Neural cell (in vitro differentiated cells): ENCODE results near the gene SESN2. TPM values are rescaled to one million over a fixed set of nuclear protein-coding genes. Genes with fewer than 3 reads are reported as not detected.

Experiments
- H2AFZ ChIP-seq: fragments of 200-600, 300-800 bp; sonication (generic), shearing (Covaris generic); 2 replicates; pipeline ENCODE4 v1.6.0; 2014; ENCODE audit warnings: low read depth, mild to moderate bottlenecking, antibody characterized with exemption, low read length, moderate library complexity
- H3F3A ChIP-seq: fragments of 200-600 bp; shearing (Covaris generic); 2 replicates; pipeline ENCODE4 v1.6.1; 2016; ENCODE audit warnings: mild to moderate bottlenecking, moderate library complexity, mixed read lengths, antibody characterized with exemption, low read length; ENCODE audit not compliant: insufficient read depth, poor library complexity, severe bottlenecking
- H3K27ac ChIP-seq: fragments of 200-600, 300-800 bp; sonication (generic), shearing (Covaris generic); 2 replicates; pipeline ENCODE4 v1.5.1; 2014; ENCODE audit warnings: mild to moderate bottlenecking, low read length, moderate library complexity
- H3K27me3 ChIP-seq: fragments of 300-800, 200-600 bp; sonication (generic), shearing (Covaris generic); 2 replicates; pipeline ENCODE4 v1.6.0; 2014; ENCODE audit warnings: mild to moderate bottlenecking, low read depth, low read length, moderate library complexity; ENCODE audit not compliant: insufficient read depth
- H3K36me3 ChIP-seq: fragments of 300-800, 200-600 bp; sonication (generic), shearing (Covaris generic); 2 replicates; pipeline ENCODE4 v1.5.1; 2014; ENCODE audit warnings: mild to moderate bottlenecking, antibody characterized with exemption, low read length, moderate library complexity; ENCODE audit not compliant: insufficient read depth
- H3K4me2 ChIP-seq: fragments of 300-800, 200-600 bp; sonication (generic), shearing (Covaris generic); 2 replicates; pipeline ENCODE4 v1.6.0; 2014; ENCODE audit warnings: mild to moderate bottlenecking, low read length
- H3K4me3 ChIP-seq: fragments of 300-800, 200-600 bp; sonication (generic), shearing (Covaris generic); 2 replicates; pipeline ENCODE4 v1.5.1; 2014; ENCODE audit warnings: mild to moderate bottlenecking, low read length, moderate library complexity
- H3K79me2 ChIP-seq: fragments of 200-600 bp; shearing (Covaris generic); replicated peaks from 2 replicates; pipeline ENCODE4 v1.6.0; 2014; ENCODE audit warnings: mild to moderate bottlenecking, low read length, moderate library complexity; ENCODE audit not compliant: insufficient read depth
- H3K9ac ChIP-seq: fragments of 300-800, 200-600 bp; sonication (generic), shearing (Covaris generic); 2 replicates; pipeline ENCODE4 v1.6.1; 2016; ENCODE audit warnings: mild to moderate bottlenecking, low read length, mixed read lengths
- H3K9me2 ChIP-seq: fragments of 200-600 bp; shearing (Covaris generic); 2 replicates; pipeline ENCODE4 v1.6.1; 2016; ENCODE audit warnings: mild to moderate bottlenecking, low read length, mixed read lengths; ENCODE audit not compliant: insufficient read depth
- H3K9me3 ChIP-seq: fragments of 200-600, 300-800 bp; sonication (generic), shearing (Covaris generic); 2 replicates; pipeline ENCODE4 v1.6.1; 2016; ENCODE audit warnings: mild to moderate bottlenecking, mixed run types, low read length, moderate library complexity, mixed read lengths
- H4K20me1 ChIP-seq: fragments of 200-600 bp; shearing (Covaris generic); 2 replicates; pipeline ENCODE4 v1.6.1; 2016; ENCODE audit warnings: mild to moderate bottlenecking, mixed run types; ENCODE audit not compliant: insufficient read depth
- EP300 ChIP-seq: fragments of 450-650 bp; conservative IDR thresholded peaks from 2 replicates; pipeline ENCODE4 v1.6.1; 2014; ENCODE audit warnings: antibody characterized with exemption, mild to moderate bottlenecking, moderate library complexity; ENCODE audit not compliant: poor library complexity, severe bottlenecking
- EZH2 ChIP-seq: fragments of 200-600, 300-800 bp; shearing (Covaris generic), sonication (generic); IDR thresholded peaks from 2 replicates; pipeline ENCODE4 v1.6.1; 2014; ENCODE audit warnings: antibody characterized with exemption, low read length, borderline replicate concordance, mild to moderate bottlenecking; ENCODE audit not compliant: insufficient read depth, poor library complexity, severe bottlenecking
- MXI1 ChIP-seq: fragments of 450-650 bp; conservative IDR thresholded peaks from 2 replicates; pipeline ENCODE4 v1.6.1; 2014; ENCODE audit warnings: antibody characterized with exemption, mild to moderate bottlenecking; ENCODE audit not compliant: poor library complexity, severe bottlenecking
- POLR2AphosphoS5 ChIP-seq: IDR thresholded peaks from 2 replicates; pipeline ENCODE4 v1.6.1; 2012
- RAD21 ChIP-seq: fragments of 450-650 bp; conservative IDR thresholded peaks from 2 replicates; pipeline ENCODE4 v1.6.1; 2014; ENCODE audit warnings: antibody characterized with exemption, mild to moderate bottlenecking, moderate library complexity
- SMC3 ChIP-seq: fragments of 450-650 bp; conservative IDR thresholded peaks from 2 replicates; pipeline ENCODE4 v1.6.1; 2014; ENCODE audit warnings: antibody characterized with exemption, mild to moderate bottlenecking, moderate library complexity; ENCODE audit not compliant: poor library complexity
- TAF1 ChIP-seq: IDR thresholded peaks from 2 replicates; pipeline ENCODE4 v1.6.1; 2012; ENCODE audit warnings: low read depth
- polyA plus RNA-seq: library from polyadenylated mRNA; depleted of rRNA; stranded (reverse); fragments of >200 nt; gene quantifications from 2 replicates; pipeline ENCODE4 v1.2.3, GENCODE V29; 2014
- TF ChIP-seq, protein P1 (sequence below): fragments of 450-650 bp; IDR thresholded peaks from 2 replicates; pipeline ENCODE4 v1.5.1; 2014; ENCODE audit warnings: antibody characterized with exemption, mild to moderate bottlenecking, moderate library complexity; ENCODE audit not compliant: poor library complexity, severe bottlenecking
- TF ChIP-seq, protein P2 (sequence below): IDR thresholded peaks from 2 replicates; pipeline ENCODE4 v1.6.1; 2012; ENCODE audit warnings: borderline replicate concordance

Gene SESN2
- polyA plus RNA-seq, 1 donor from 2014 or later: 9.3 TPM

DNA sequence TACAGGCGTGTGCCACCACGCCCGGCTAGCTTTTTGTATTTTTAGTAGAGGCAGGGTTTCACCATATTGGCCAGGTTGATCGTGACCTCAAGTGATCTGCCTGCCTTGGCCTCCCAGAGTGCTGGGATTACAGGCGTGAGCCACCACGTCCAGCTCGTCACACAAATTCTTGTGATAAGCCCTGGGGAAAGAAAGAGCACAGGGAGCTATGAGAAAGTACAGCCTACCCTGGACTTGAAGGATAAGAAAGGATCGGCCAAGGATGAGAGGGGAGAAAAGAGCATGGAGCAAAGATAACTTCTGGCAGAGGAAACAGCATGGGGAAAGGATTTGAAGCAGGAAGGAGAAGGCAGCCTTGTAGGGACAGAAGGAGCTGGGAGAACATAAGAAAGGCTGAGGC lies 29.2 kb downstream of the SESN2 start:
- H3K9ac ChIP-seq: no peak overlapping the region
- no peaks in the 10 kb centered on the region for H3K9me3 ChIP-seq
- H3F3A ChIP-seq: no peaks in the 10 kb centered on the region
- no peaks in the 10 kb centered on the region for H3K79me2 ChIP-seq
- TF ChIP-seq POLR2AphosphoS5 (no peak), EZH2 (no peak), EP300 (no peak), SMC3 (no peak), MXI1 (no peak), RAD21 (no peak), TAF1 (no peak)
- TF ChIP-seq, protein P1, sequence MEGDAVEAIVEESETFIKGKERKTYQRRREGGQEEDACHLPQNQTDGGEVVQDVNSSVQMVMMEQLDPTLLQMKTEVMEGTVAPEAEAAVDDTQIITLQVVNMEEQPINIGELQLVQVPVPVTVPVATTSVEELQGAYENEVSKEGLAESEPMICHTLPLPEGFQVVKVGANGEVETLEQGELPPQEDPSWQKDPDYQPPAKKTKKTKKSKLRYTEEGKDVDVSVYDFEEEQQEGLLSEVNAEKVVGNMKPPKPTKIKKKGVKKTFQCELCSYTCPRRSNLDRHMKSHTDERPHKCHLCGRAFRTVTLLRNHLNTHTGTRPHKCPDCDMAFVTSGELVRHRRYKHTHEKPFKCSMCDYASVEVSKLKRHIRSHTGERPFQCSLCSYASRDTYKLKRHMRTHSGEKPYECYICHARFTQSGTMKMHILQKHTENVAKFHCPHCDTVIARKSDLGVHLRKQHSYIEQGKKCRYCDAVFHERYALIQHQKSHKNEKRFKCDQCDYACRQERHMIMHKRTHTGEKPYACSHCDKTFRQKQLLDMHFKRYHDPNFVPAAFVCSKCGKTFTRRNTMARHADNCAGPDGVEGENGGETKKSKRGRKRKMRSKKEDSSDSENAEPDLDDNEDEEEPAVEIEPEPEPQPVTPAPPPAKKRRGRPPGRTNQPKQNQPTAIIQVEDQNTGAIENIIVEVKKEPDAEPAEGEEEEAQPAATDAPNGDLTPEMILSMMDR: no peak
- TF ChIP-seq, protein P2, sequence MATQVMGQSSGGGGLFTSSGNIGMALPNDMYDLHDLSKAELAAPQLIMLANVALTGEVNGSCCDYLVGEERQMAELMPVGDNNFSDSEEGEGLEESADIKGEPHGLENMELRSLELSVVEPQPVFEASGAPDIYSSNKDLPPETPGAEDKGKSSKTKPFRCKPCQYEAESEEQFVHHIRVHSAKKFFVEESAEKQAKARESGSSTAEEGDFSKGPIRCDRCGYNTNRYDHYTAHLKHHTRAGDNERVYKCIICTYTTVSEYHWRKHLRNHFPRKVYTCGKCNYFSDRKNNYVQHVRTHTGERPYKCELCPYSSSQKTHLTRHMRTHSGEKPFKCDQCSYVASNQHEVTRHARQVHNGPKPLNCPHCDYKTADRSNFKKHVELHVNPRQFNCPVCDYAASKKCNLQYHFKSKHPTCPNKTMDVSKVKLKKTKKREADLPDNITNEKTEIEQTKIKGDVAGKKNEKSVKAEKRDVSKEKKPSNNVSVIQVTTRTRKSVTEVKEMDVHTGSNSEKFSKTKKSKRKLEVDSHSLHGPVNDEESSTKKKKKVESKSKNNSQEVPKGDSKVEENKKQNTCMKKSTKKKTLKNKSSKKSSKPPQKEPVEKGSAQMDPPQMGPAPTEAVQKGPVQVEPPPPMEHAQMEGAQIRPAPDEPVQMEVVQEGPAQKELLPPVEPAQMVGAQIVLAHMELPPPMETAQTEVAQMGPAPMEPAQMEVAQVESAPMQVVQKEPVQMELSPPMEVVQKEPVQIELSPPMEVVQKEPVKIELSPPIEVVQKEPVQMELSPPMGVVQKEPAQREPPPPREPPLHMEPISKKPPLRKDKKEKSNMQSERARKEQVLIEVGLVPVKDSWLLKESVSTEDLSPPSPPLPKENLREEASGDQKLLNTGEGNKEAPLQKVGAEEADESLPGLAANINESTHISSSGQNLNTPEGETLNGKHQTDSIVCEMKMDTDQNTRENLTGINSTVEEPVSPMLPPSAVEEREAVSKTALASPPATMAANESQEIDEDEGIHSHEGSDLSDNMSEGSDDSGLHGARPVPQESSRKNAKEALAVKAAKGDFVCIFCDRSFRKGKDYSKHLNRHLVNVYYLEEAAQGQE: no peak
- H3K27ac ChIP-seq: no peak overlapping the region
- no peaks in the 10 kb centered on the region for H4K20me1 ChIP-seq
- H3K4me2 ChIP-seq: no peak overlapping the region
- no peaks in the 10 kb centered on the region for H3K27me3 ChIP-seq
- H3K36me3 ChIP-seq: no peaks in the 10 kb centered on the region
- H2AFZ ChIP-seq: no peak overlapping the region
- H3K9me2 ChIP-seq: no peaks in the 10 kb centered on the region
- H3K4me3 ChIP-seq: no peak overlapping the region

DNA sequence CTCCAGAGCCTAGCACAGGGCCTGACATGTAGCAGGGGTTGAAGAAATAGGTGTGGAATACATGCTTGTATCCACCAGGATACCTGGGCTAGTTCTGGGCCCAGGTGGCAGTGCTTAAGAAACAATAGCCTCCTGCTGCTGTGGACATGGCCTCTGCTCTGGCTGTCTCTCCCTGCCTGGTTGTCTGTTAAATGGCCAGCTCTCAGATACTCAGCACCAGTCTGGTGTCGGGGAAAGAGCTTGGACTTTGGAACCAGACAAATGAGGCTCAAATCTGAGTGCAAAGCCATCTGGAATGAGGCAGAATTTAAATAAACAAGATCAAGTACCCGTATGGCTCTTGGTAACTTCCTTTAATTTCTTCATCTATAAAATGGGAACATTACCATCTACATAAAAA lies 31.5 kb downstream of the SESN2 start:
- Histone ChIP-seq H3F3A (no peaks in the 10 kb centered on the region), H4K20me1 (no peaks in the 10 kb centered on the region), H3K79me2 (no peaks in the 10 kb centered on the region), H3K9ac (no peak overlapping the region), H3K27me3 (no peaks in the 10 kb centered on the region), H2AFZ (no peak overlapping the region), H3K9me3 (no peaks in the 10 kb centered on the region), H3K27ac (no peak overlapping the region), H3K4me2 (no peak overlapping the region), H3K4me3 (no peak overlapping the region), H3K36me3 (no peaks in the 10 kb centered on the region), H3K9me2 (no peaks in the 10 kb centered on the region)
- no peak for TF ChIP-seq RAD21
- TF ChIP-seq EP300: no peak
- no peak for TF ChIP-seq MXI1
- no peak for TF ChIP-seq SMC3
- no peak for TF ChIP-seq TAF1
- TF ChIP-seq, protein P2: no peak
- TF ChIP-seq, protein P1: no peak
- TF ChIP-seq EZH2: no peak
- TF ChIP-seq POLR2AphosphoS5: no peak
